IPS DF 4.7 (cell line): ENCODE measurements around the gene TRPM4.
"Not testable (repeated sequence)": the region's sequence is repeated elsewhere in the genome, so short reads cannot be mapped to it uniquely, and the experiment has no call there.

Experiments used
- DNase-seq: peaks from one replicate; pipeline ENCODE4 v3.0.0-alpha.2; 2013; ENCODE audit warnings: low spot score; ENCODE audit errors: extremely low read depth

Gene TRPM4

GRCh38 chr19:49157445-49158224, at the start of gene TRPM4:
TSS of gene TRPM4 (plus strand) at chr19:49157792. CDS start at chr19:49157867, 75 bp downstream.
- DNase-seq = no peak

- DNase-seq = no peak
Observed at GRCh38 chr19:49109051-49109450, 48.5 kb upstream of the TRPM4 start.

DNA sequence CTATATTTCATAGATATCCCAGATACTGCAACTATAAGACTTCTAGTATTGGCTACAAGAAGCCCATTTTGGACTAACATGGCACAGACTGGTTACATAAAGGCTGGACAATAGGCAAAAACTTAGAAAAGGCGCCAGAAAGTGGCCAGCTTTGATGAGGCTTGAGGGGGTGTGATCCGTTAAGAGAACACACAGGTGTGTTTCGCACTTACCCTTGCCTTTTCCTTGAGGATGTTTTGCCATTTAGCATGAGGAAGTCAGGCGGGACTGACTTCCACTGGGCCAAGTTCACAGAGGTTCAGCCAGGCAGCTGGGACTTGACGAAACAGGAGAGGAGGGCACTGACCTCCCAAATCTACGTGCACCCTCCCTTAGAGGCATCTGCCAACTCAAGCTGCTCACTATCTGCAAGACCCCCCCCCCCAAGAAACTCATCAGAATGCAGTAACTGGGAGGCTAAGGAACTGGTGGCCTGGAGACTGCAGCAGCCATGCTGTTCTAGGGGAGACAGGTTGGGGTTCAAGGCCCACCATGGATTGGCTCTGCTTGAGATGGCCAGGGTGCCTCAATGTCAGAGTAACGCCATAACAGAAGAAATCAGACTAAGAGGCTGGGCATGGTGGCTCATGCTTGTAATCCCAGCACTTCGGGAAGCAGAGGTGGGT, 47.9 kb upstream of the TRPM4 start:
- no peak for DNase-seq

- DNase-seq = no peak
Observed at GRCh38 chr19:49110567-49110966, 47.0 kb upstream of the TRPM4 start.

GRCh38 chr19:49111218-49111998, 46.2 kb upstream of the TRPM4 start:
- DNase-seq = no peak

DNA sequence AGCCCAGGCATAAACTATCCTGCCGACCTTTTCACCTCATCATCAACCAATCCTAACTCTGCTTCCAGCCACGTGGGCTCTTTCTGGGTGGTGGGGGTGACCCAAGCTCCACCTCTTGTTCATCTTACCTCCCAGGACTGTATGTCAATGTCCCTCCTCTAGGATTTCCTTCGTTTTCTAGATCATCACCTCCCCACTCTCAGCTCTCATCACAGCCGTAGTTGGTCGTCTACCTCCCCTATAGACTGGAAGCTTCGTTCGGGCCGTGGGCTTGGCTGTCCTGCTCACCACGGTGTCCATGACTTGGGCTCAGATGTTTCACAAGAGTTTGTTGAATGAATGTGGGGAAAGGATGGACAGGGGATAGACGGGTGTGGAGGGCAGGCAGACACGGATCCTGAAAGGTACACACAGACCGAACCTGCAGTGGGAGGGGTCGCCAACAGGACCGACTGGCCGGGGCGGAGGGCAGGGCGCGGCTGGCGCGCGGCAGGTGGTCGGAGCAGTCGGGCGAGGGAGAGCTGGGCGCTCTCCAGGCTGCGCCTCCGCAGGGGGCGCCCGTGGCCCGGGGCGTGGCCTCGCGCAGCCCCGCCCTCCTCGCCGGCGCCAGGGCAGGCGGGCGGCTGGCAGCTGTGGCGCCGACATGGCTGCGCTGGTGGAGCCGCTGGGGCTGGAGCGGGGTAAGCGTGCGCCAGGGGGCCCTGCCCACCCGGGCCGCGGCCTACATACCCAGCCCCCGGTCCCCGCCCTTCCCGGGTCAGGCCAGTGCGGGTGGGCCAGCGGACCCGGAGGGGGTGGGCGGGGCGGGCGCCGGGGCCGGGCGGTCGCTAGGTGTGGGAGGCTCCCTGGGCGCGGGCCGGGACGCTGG, 43.6 kb upstream of the TRPM4 start, which contains the start of gene LIN7B:
LIN7B (plus strand) TSS at position 609 of the 868 bp plus-strand sequence; CDS start at position 644, 35 bp downstream.
- no peak for DNase-seq

GRCh38 chr19:49114630-49115363, 42.8 kb upstream of the TRPM4 start:
- DNase-seq = no peak

GRCh38 chr19:49116544-49116943, 41.0 kb upstream of the TRPM4 start:
- DNase-seq = no peak

GRCh38 chr19:49117677-49118564, 39.7 kb upstream of the TRPM4 start:
- no peak for DNase-seq

- DNase-seq = no peak
Observed at GRCh38 chr19:49118565-49119410, 38.8 kb upstream of the TRPM4 start, which contains the start of gene C19orf73. TSS of gene C19orf73 (minus strand) at chr19:49119143. CDS start at chr19:49119022, 121 bp downstream.

- DNase-seq = no peak
Observed at GRCh38 chr19:49119411-49120324, 37.9 kb upstream of the TRPM4 start, which contains the start of gene PPFIA3. TSS of gene PPFIA3 (plus strand) at chr19:49119544. CDS start at chr19:49127874, 8,330 bp downstream.

DNA sequence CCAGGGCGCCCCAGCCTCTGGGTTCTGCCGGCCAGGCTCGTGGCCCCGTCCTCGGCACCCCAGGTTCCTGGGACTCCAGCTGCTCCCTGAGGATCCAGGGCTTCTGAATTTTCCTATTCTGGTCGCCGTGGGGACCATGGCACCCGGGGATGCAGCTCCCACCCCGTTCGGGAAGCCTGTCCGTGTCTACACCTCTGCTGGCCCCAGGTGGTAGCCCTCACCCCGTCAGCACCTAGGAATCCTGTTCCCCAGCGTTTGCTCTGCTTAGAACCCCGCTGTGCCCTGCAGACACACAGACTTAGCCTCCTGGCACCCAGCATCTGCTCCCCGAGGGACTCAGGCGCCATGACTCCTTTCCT, 37.3 kb upstream of the TRPM4 start:
- no peak for DNase-seq

- DNase-seq = no peak
Observed at GRCh38 chr19:49120868-49121267, 36.7 kb upstream of the TRPM4 start.

DNA sequence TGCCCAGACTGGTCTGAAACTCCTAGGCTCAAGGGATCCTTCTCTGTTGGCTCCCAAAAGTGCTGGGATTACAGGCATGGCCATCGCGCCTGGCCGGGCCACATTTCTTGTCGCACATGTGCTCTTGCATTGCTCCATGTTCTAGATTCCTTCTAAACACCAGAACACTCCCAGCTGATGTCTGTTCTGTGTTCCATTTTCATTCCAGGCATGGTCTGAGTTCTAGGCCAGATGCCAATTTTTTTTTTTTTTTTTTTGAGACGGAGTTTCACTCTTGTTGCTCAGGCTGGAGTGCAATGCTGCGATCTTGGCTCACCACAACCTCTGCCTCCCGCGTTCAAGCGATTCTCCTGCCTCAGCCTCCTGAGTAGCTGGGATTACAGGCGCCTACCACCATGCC, 35.8 kb upstream of the TRPM4 start:
- not testable (repeated sequence) for DNase-seq

DNA sequence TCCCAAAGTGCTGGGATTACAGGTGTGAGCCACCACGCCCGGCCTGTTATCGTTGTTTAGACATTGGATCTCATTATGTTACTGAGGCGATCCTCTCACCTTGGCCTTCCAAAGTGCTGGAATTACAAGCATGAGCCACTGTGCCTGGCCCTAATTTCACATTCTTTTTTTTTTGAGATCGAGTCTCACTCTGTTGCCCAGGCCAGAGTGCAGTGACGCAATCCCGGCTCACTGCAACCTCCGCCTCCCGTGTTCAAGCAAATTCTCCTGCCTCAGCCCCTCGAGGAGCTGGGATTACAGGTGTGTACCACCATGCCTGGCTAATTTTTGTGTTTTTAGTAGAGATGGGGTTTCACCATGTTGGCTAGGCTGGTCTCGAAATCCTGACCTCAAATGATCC, 34.3 kb upstream of the TRPM4 start:
- not testable (repeated sequence) for DNase-seq

- DNase-seq = no peak
Observed at GRCh38 chr19:49125025-49125731, 32.4 kb upstream of the TRPM4 start.
